Body of pancreas (tissue), 4 donors: ENCODE results near the gene HSF2BP.

Source experiments
- CTCF ChIP-seq, 7 experiments: fragments of 450-650 bp in 4 of 7; fragments of 200-600 bp in 3 of 7; sonication (generic) in 3 of 7; IDR thresholded peaks; one replicate each; pipeline ENCODE4 v1.5.1; 2016 to 2019; ENCODE audit warnings: antibody characterized with exemption in 7 of 7
- POLR2A ChIP-seq, 3 donors: fragments of 450-650 bp; IDR thresholded peaks; one replicate each; pipeline ENCODE4 v1.6.1; 2016; ENCODE audit warnings: antibody characterized with exemption in 3 of 3, mild to moderate bottlenecking in 2 of 3

GRCh38 chr21:43703035-43703880 is 44.0 kb upstream of the HSF2BP start:
- TF ChIP-seq POLR2A (IDR thresholded peaks at IDR 0.05): no peak
- no peak for TF ChIP-seq CTCF (IDR thresholded peaks at IDR 0.05)
